ENCODE measurements around the gene ATF3.
A peak's percentile ranks its signal among the peaks of the same experiment; 100 is the strongest.
"Not testable (repeated sequence)": the region's sequence is repeated elsewhere in the genome, so short reads cannot be mapped to it uniquely, and the experiment has no call there.

The ATF3 gene

GRCh38 chr1:212656730-212657129 is 48.2 kb downstream of the ATF3 start:
- no peak for TF ChIP-seq ZNF274 (IDR thresholded peaks at IDR 0.05; ENCODE audit: low read depth, low read length)
- H3K4me3 ChIP-seq (ENCODE audit: low read length) = no peak overlapping the region

- H3K4me3 ChIP-seq (ENCODE audit: low read length) = not testable (repeated sequence)
Measured at GRCh38 chr1:212658250-212658649, 49.7 kb downstream of the ATF3 start.

- H3K4me3 ChIP-seq (ENCODE audit: low read length) = no peak overlapping the region
- no peak for TF ChIP-seq ZNF274 (IDR thresholded peaks at IDR 0.05; ENCODE audit: low read depth, low read length)
Measured at GRCh38 chr1:212664409-212665199, 56.0 kb downstream of the ATF3 start.

- TF ChIP-seq ZNF274 (IDR thresholded peaks at IDR 0.05; ENCODE audit: low read depth, low read length) = no peak
- peak overlapping the region; percentile 44; the same call in 1 of the 2 replicates for H3K4me3 ChIP-seq (ENCODE audit: low read length)
Measured at GRCh38 chr1:212665241-212666115, 56.9 kb downstream of the ATF3 start.

- no peak for TF ChIP-seq ZNF274 (IDR thresholded peaks at IDR 0.05; ENCODE audit: low read depth, low read length)
- no peak overlapping the region for H3K4me3 ChIP-seq (ENCODE audit: low read length)
Measured at GRCh38 chr1:212666116-212666775, 57.7 kb downstream of the ATF3 start.

- H3K4me3 ChIP-seq (ENCODE audit: low read length) = no peak overlapping the region
- TF ChIP-seq ZNF274 (IDR thresholded peaks at IDR 0.05; ENCODE audit: low read depth, low read length) = no peak
Measured at GRCh38 chr1:212667223-212668139, 58.9 kb downstream of the ATF3 start.

- H3K4me3 ChIP-seq (ENCODE audit: low read length) = no peak overlapping the region
Measured at GRCh38 chr1:212668477-212668876, 59.9 kb downstream of the ATF3 start.

GRCh38 chr1:212669102-212669501 is 60.5 kb downstream of the ATF3 start:
- no peak overlapping the region for H3K4me3 ChIP-seq (ENCODE audit: low read length)
- no peak for TF ChIP-seq ZNF274 (IDR thresholded peaks at IDR 0.05; ENCODE audit: low read depth, low read length)

More at GRCh38 chr1:212668477-212668876, 59.9 kb downstream of the ATF3 start:
- TF ChIP-seq ZNF274 (IDR thresholded peaks at IDR 0.05; ENCODE audit: low read depth, low read length) = no peak

- H3K4me3 ChIP-seq (ENCODE audit: low read length) = no peak overlapping the region
- TF ChIP-seq ZNF274 (IDR thresholded peaks at IDR 0.05; ENCODE audit: low read depth, low read length) = no peak
Measured at GRCh38 chr1:212669600-212669999, 61.0 kb downstream of the ATF3 start.

- H3K4me3 ChIP-seq (ENCODE audit: low read length) = no peak overlapping the region
- no peak for TF ChIP-seq ZNF274 (IDR thresholded peaks at IDR 0.05; ENCODE audit: low read depth, low read length)
Measured at GRCh38 chr1:212670301-212670700, 61.7 kb downstream of the ATF3 start.

All from GM08714 (cell line).